Panc1 (cell line): ENCODE results near the gene SLC2A1. TPM values are rescaled to one million over a fixed set of nuclear protein-coding genes. Genes with fewer than 3 reads are reported as not detected.
A peak's percentile ranks its signal among the peaks of the same experiment; 100 is the strongest.

Experiments
- ATAC-seq: fragments of 200-7000 bp; cut with Tn5 transposase; 2 replicates; pipeline ENCODE4 v1.9.1; 2020; ENCODE audit warnings: mild to moderate bottlenecking, moderate library complexity
- BruUV-seq: library from RNA; stranded (reverse); fragments of 400-500 nt; replicated peaks from 2 replicates; lab custom pipeline; 2021; lab: Mats Ljungman, UMichigan
- CTCF ChIA-PET: fragments of 300-600 bp; sonication (Branson Sonifier 250); formaldehyde crosslinking; loops from one replicate; lab custom pipeline; 2022; ENCODE audit warnings: antibody characterized with exemption; lab: Charles Lee
- POLR2A ChIA-PET: fragments of 300-600 bp; sonication (Branson Sonifier 250); formaldehyde crosslinking; loops from one replicate; lab custom pipeline; 2022; ENCODE audit warnings: antibody characterized with exemption; lab: Charles Lee
- DNase-seq: peaks from one replicate; pipeline ENCODE4 v3.0.0-alpha.2; 2010; ENCODE audit warnings: low read depth, low spot score
- H3K27ac ChIP-seq: 2 replicates; pipeline ENCODE4 v1.5.1; 2011; ENCODE audit warnings: mild to moderate bottlenecking, low read length, inconsistent platforms
- H3K27me3 ChIP-seq: fragments of 200-500 bp; sonication (Bioruptor generic); 2 replicates; pipeline ENCODE4 v1.6.0; 2014; ENCODE audit warnings: low read length, inconsistent platforms; ENCODE audit not compliant: control insufficient read depth, insufficient read depth
- H3K36me3 ChIP-seq: fragments of 200-500 bp; sonication (Bioruptor generic); 2 replicates; pipeline ENCODE4 v1.5.1; 2014; ENCODE audit warnings: inconsistent platforms, mild to moderate bottlenecking, low read length, moderate library complexity; ENCODE audit not compliant: control insufficient read depth, insufficient read depth
- H3K4me1 ChIP-seq: 2 replicates; pipeline ENCODE4 v1.5.1; 2011; ENCODE audit warnings: inconsistent platforms, mild to moderate bottlenecking, low read length, moderate library complexity; ENCODE audit not compliant: control insufficient read depth, insufficient read depth
- H3K4me3 ChIP-seq, 2 experiments: 2 replicates each; pipeline ENCODE4 v1.5.1; 2011 to 2012; ENCODE audit warnings: low read depth in 2 of 2, low read length in 2 of 2, mild to moderate bottlenecking in 2 of 2, inconsistent platforms in 1 of 2, moderate library complexity in 1 of 2
- H3K9me3 ChIP-seq: fragments of 200-500 bp; sonication (Bioruptor generic); 2 replicates; pipeline ENCODE4 v1.5.1; 2014; ENCODE audit warnings: low read depth, mild to moderate bottlenecking, inconsistent platforms, low read length, moderate library complexity; ENCODE audit not compliant: control insufficient read depth, insufficient read depth
- CTCF ChIP-seq: fragments of 450-650 bp; IDR thresholded peaks from 2 replicates; pipeline ENCODE4 v1.5.1; 2017; ENCODE audit warnings: mild to moderate bottlenecking
- POLR2AphosphoS5 ChIP-seq: IDR thresholded peaks from 2 replicates; pipeline ENCODE4 v1.6.1; 2012; ENCODE audit warnings: mild to moderate bottlenecking, low read depth, low read length, moderate library complexity
- REST ChIP-seq, 2 experiments: IDR thresholded peaks; 2 replicates each; pipeline ENCODE4 v1.6.1; 2011 to 2012; ENCODE audit warnings: low read depth in 2 of 2, control low read depth in 1 of 2, low read length in 1 of 2, mild to moderate bottlenecking in 1 of 2, moderate library complexity in 1 of 2; ENCODE audit not compliant: insufficient read depth in 1 of 2
- SIN3A ChIP-seq: IDR thresholded peaks from 2 replicates; pipeline ENCODE4 v1.6.1; 2012; ENCODE audit warnings: low read depth, mild to moderate bottlenecking, low read length, moderate library complexity, borderline replicate concordance; ENCODE audit not compliant: insufficient read depth
- TCF7L2 ChIP-seq: IDR thresholded peaks from 2 replicates; pipeline ENCODE4 v1.6.1; 2011; ENCODE audit warnings: mild to moderate bottlenecking, low read depth, low read length, inconsistent platforms
- in situ Hi-C: cut with HindIII; loops from 2 replicates; pipeline ENCODE4 v1.10.0; 2016; ENCODE audit warnings: low sequenced_read_pairs, low pct_unique_long_range_greater_than_20kb
- intact Hi-C: fragments of 100-400 bp; cut with micrococcal nuclease; formaldehyde crosslinking; loops from one replicate; pipeline ENCODE4 v1.10.0; 2022; ENCODE audit not compliant: unreplicated experiment
- total RNA-seq: library from RNA; stranded (reverse); gene quantifications from one replicate; pipeline ENCODE4 v1.2.1, GENCODE V29; 2021; ENCODE audit not compliant: unreplicated experiment

SLC2A1 gene
- total RNA-seq, 1 experiment from 2014 or later, result 32.9 TPM

- H3K36me3 ChIP-seq, result peaks cover 6% of the 10 kb centered on the region; the same call in 1 of the 2 replicates
- peak overlapping the region; percentile 71 for H3K27ac ChIP-seq
- H3K4me1 ChIP-seq, result peaks cover 30% of the 10 kb centered on the region
- intact Hi-C loops (no loop called here), in situ Hi-C loops (no loop called here)
- no TSS peak for BruUV-seq
- H3K27me3 ChIP-seq, result no peaks in the 10 kb centered on the region
- ChIA-PET CTCF (interaction anchor here (0.7 kb wide), 1 partner anchor 13 kb away, joined by 5 read pairs; no protein-coding TSS in a partner anchor), POLR2A (interaction anchor here (0.6 to 0.7 kb wide), 3 partner anchors 10 to 1442 kb away, joined by 3 read pairs; no protein-coding TSS in a partner anchor)
- DNase-seq (no peak), ATAC-seq (peak; percentile 5; the same call in 1 of the 2 replicates)
- no peaks in the 10 kb centered on the region for H3K9me3 ChIP-seq
- peak overlapping the region; percentile 73 to 76 for H3K4me3 ChIP-seq
- TF ChIP-seq REST (IDR thresholded peaks at IDR 0.05; ENCODE audit: insufficient read depth in 1 of 2, low read depth in 2 of 2, low read length in 1 of 2) (no peak), POLR2AphosphoS5 (no peak), TCF7L2 (no peak), SIN3A (no peak), CTCF (no peak)
Observed at GRCh38 chr1:42957229-42957879, 1.3 kb downstream of the SLC2A1 start.

DNA sequence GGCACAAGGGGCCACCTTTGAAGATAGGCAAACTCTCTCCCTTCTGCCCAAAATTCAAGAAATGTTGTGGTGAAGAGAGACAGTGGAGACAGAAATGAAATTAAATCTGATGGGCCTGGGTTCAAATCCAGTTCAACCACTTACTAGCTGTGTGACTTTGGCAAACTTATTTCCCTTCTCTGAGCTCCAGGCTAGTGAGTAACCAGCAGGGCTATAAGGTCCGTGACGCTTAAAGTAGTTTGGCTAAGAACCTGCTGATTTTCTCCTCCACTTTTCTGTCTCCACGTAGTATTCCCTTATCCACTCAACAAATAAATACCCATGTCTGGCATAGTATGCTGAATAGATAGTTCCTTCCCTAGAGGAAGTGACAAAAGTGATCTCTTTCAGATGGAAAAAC lies 1.9 kb downstream of the SLC2A1 start:
- TF ChIP-seq POLR2AphosphoS5 (no peak), CTCF (no peak), REST (IDR thresholded peaks at IDR 0.05; ENCODE audit: insufficient read depth in 1 of 2, low read depth in 2 of 2, low read length in 1 of 2) (no peak), TCF7L2 (no peak), SIN3A (no peak)
- Histone ChIP-seq H3K4me3 (peak overlapping the region; percentile 73 to 76), H3K9me3 (no peaks in the 10 kb centered on the region), H3K27me3 (no peaks in the 10 kb centered on the region), H3K36me3 (peaks cover 6% of the 10 kb centered on the region; the same call in 1 of the 2 replicates), H3K4me1 (peaks cover 24% of the 10 kb centered on the region), H3K27ac (peak overlapping the region; percentile 71)
- no peak for DNase-seq
- CTCF ChIA-PET, result interaction anchor here (0.5 to 0.7 kb wide), 2 partner anchors 13 to 119 kb away, joined by 5 read pairs; no protein-coding TSS in a partner anchor
- intact Hi-C loops, result no loop called here
- BruUV-seq, result no TSS peak
- in situ Hi-C loops, result no loop called here
- no peak for ATAC-seq
- POLR2A ChIA-PET, result interaction anchor here (0.7 to 1.0 kb wide), 2 partner anchors 115 to 117 kb away, joined by 3 to 5 read pairs; no protein-coding TSS in a partner anchor
